Measurements from ENCODE around the gene ZBTB42.

ZBTB42 gene

GRCh38 chr14:104775073-104775489 lies 25.8 kb upstream of the ZBTB42 start:
- Mint-ChIP-seq H3K27me3 (no peaks in the 10 kb centered on the region), H3K36me3 (ENCODE audit: low read depth) (peaks cover 72% of the 10 kb centered on the region), H3K27ac (no peak overlapping the region), H3K4me1 (ENCODE audit: low read depth) (peaks cover 3% of the 10 kb centered on the region), H3K4me3 (no peak overlapping the region), H3K9me3 (no peaks in the 10 kb centered on the region)
- no peak for DNase-seq

- H3K27me3 Mint-ChIP-seq, result no peaks in the 10 kb centered on the region
- peaks cover 63% of the 10 kb centered on the region for H3K36me3 Mint-ChIP-seq (ENCODE audit: low read depth)
- no peaks in the 10 kb centered on the region for H3K9me3 Mint-ChIP-seq
- H3K27ac Mint-ChIP-seq, result no peak overlapping the region
- no peak overlapping the region for H3K4me3 Mint-ChIP-seq
- H3K4me1 Mint-ChIP-seq (ENCODE audit: low read depth), result no peaks in the 10 kb centered on the region
- no peak for DNase-seq
These were observed 24.4 kb upstream of the ZBTB42 start for GRCh38 chr14:104776481-104776880.

GRCh38 chr14:104776961-104777807 lies 23.7 kb upstream of the ZBTB42 start:
- Mint-ChIP-seq H3K27me3 (no peaks in the 10 kb centered on the region), H3K36me3 (ENCODE audit: low read depth) (peaks cover 56% of the 10 kb centered on the region), H3K4me3 (no peak overlapping the region), H3K4me1 (ENCODE audit: low read depth) (no peaks in the 10 kb centered on the region), H3K9me3 (no peaks in the 10 kb centered on the region), H3K27ac (no peak overlapping the region)
- no peak for DNase-seq

- Mint-ChIP-seq H3K27me3 (no peaks in the 10 kb centered on the region), H3K9me3 (no peaks in the 10 kb centered on the region), H3K4me3 (no peak overlapping the region), H3K27ac (peak overlapping the region; percentile 44), H3K36me3 (ENCODE audit: low read depth) (peaks cover 53% of the 10 kb centered on the region), H3K4me1 (ENCODE audit: low read depth) (no peaks in the 10 kb centered on the region)
- no peak for DNase-seq
These were observed 23.1 kb upstream of the ZBTB42 start for GRCh38 chr14:104777808-104778249.

GRCh38 chr14:104778694-104779331 lies 22.1 kb upstream of the ZBTB42 start:
- Mint-ChIP-seq H3K4me3 (no peak overlapping the region), H3K27me3 (no peaks in the 10 kb centered on the region), H3K27ac (no peak overlapping the region), H3K36me3 (ENCODE audit: low read depth) (peaks cover 44% of the 10 kb centered on the region), H3K4me1 (ENCODE audit: low read depth) (no peaks in the 10 kb centered on the region), H3K9me3 (no peaks in the 10 kb centered on the region)
- DNase-seq, result no peak

- Mint-ChIP-seq H3K4me1 (ENCODE audit: low read depth) (no peaks in the 10 kb centered on the region), H3K9me3 (no peaks in the 10 kb centered on the region), H3K27me3 (no peaks in the 10 kb centered on the region), H3K36me3 (ENCODE audit: low read depth) (peaks cover 36% of the 10 kb centered on the region), H3K27ac (no peak overlapping the region), H3K4me3 (no peak overlapping the region)
- DNase-seq, result no peak
These were observed 21.0 kb upstream of the ZBTB42 start for GRCh38 chr14:104779776-104780512.

- H3K9me3 Mint-ChIP-seq, result no peaks in the 10 kb centered on the region
- DNase-seq, result no peak
- H3K36me3 Mint-ChIP-seq (ENCODE audit: low read depth), result peaks cover 35% of the 10 kb centered on the region
- no peak overlapping the region for H3K27ac Mint-ChIP-seq
- no peak overlapping the region for H3K4me3 Mint-ChIP-seq
- H3K4me1 Mint-ChIP-seq (ENCODE audit: low read depth), result peaks cover 2% of the 10 kb centered on the region
- no peaks in the 10 kb centered on the region for H3K27me3 Mint-ChIP-seq
These were observed 20.3 kb upstream of the ZBTB42 start for GRCh38 chr14:104780513-104781030.

- peaks cover 28% of the 10 kb centered on the region for H3K36me3 Mint-ChIP-seq (ENCODE audit: low read depth)
- H3K27me3 Mint-ChIP-seq, result no peaks in the 10 kb centered on the region
- H3K4me1 Mint-ChIP-seq (ENCODE audit: low read depth), result peaks cover 3% of the 10 kb centered on the region
- H3K27ac Mint-ChIP-seq, result no peak overlapping the region
- H3K9me3 Mint-ChIP-seq, result no peaks in the 10 kb centered on the region
- H3K4me3 Mint-ChIP-seq, result no peak overlapping the region
- DNase-seq, result no peak
These were observed 19.4 kb upstream of the ZBTB42 start for GRCh38 chr14:104781271-104782077.

- H3K9me3 Mint-ChIP-seq, result no peaks in the 10 kb centered on the region
- H3K27ac Mint-ChIP-seq, result no peak overlapping the region
- peaks cover 20% of the 10 kb centered on the region for H3K36me3 Mint-ChIP-seq (ENCODE audit: low read depth)
- DNase-seq, result no peak
- H3K4me1 Mint-ChIP-seq (ENCODE audit: low read depth), result peaks cover 7% of the 10 kb centered on the region
- no peaks in the 10 kb centered on the region for H3K27me3 Mint-ChIP-seq
- no peak overlapping the region for H3K4me3 Mint-ChIP-seq
These were observed 18.7 kb upstream of the ZBTB42 start for GRCh38 chr14:104782086-104782807.

- no peak for DNase-seq
- no peaks in the 10 kb centered on the region for H3K27me3 Mint-ChIP-seq
- H3K27ac Mint-ChIP-seq, result no peak overlapping the region
- peaks cover 19% of the 10 kb centered on the region for H3K36me3 Mint-ChIP-seq (ENCODE audit: low read depth)
- no peak overlapping the region for H3K4me3 Mint-ChIP-seq
- peaks cover 10% of the 10 kb centered on the region for H3K4me1 Mint-ChIP-seq (ENCODE audit: low read depth)
- no peaks in the 10 kb centered on the region for H3K9me3 Mint-ChIP-seq
These were observed 18.1 kb upstream of the ZBTB42 start for GRCh38 chr14:104782808-104783139.

- Mint-ChIP-seq H3K4me1 (ENCODE audit: low read depth) (peaks cover 16% of the 10 kb centered on the region), H3K27me3 (no peaks in the 10 kb centered on the region), H3K4me3 (no peak overlapping the region), H3K27ac (no peak overlapping the region), H3K9me3 (no peaks in the 10 kb centered on the region), H3K36me3 (ENCODE audit: low read depth) (peaks cover 22% of the 10 kb centered on the region)
- DNase-seq, result no peak
These were observed 17.2 kb upstream of the ZBTB42 start for GRCh38 chr14:104783484-104784217.

- Mint-ChIP-seq H3K9me3 (no peaks in the 10 kb centered on the region), H3K27ac (no peak overlapping the region), H3K27me3 (no peaks in the 10 kb centered on the region)
These were observed 16.7 kb upstream of the ZBTB42 start for GRCh38 chr14:104784218-104784568.

More at GRCh38 chr14:104784218-104784568, 16.7 kb upstream of the ZBTB42 start:
- Mint-ChIP-seq H3K4me3 (no peak overlapping the region), H3K36me3 (ENCODE audit: low read depth) (peaks cover 28% of the 10 kb centered on the region), H3K4me1 (ENCODE audit: low read depth) (peaks cover 16% of the 10 kb centered on the region)
- no peak for DNase-seq
